Gastrocnemius medialis (tissue), 4 donors: Measurements from ENCODE around the gene SCGB1C2.

Experiments used
- CTCF ChIP-seq, 5 experiments: fragments of 450-650 bp in 3 of 5; fragments of 200-600 bp in 2 of 5; sonication (generic) in 2 of 5; IDR thresholded peaks in 4 of 5; conservative IDR thresholded peaks in 1 of 5; 1 replicate in 4 of 5; 2 replicates in 1 of 5; pipeline ENCODE4 v1.5.1; 2016 to 2019; ENCODE audit warnings: antibody characterized with exemption in 5 of 5, mild to moderate bottlenecking in 3 of 5, moderate library complexity in 3 of 5
- POLR2A ChIP-seq, 2 donors: fragments of 450-650 bp; IDR thresholded peaks; one replicate each; pipeline ENCODE4 v1.6.1; 2017; ENCODE audit warnings: antibody characterized with exemption in 2 of 2, mild to moderate bottlenecking in 2 of 2, moderate library complexity in 2 of 2

- TF ChIP-seq POLR2A (IDR thresholded peaks at IDR 0.05) (no peak), CTCF (IDR thresholded peaks at IDR 0.05 in 4 of 5, conservative IDR thresholded peaks at IDR 0.05 in 1 of 5) (no peak)
These were observed 11.9 kb downstream of the SCGB1C2 start for GRCh38 chr17:149231-149630.
